SK-N-SH treated with all-trans-retinoic acid at 6 μM for 48 hours (cell line): ENCODE measurements around the gene ARHGAP24.

Source experiments
- ARNTL ChIP-seq: fragments of 450-650 bp; formaldehyde crosslinking; IDR thresholded peaks from 2 replicates; pipeline ENCODE4 v1.5.0; 2020; ENCODE audit warnings: low read depth, mild to moderate bottlenecking, moderate library complexity, borderline replicate concordance
- BACH2 ChIP-seq: fragments of 250-450 bp; sonication (Bioruptor Pico); IDR thresholded peaks from 2 replicates; pipeline ENCODE4 v1.9.0; 2021; ENCODE audit warnings: mild to moderate bottlenecking, borderline replicate concordance
- CREB5 ChIP-seq: fragments of 250-450 bp; sonication (Bioruptor Pico); IDR thresholded peaks from 2 replicates; pipeline ENCODE4 v1.5.1; 2020; ENCODE audit warnings: low read depth, mild to moderate bottlenecking, moderate library complexity
- CSDC2 ChIP-seq: fragments of 250-450 bp; sonication (Bioruptor Pico); IDR thresholded peaks from 2 replicates; pipeline ENCODE4 v1.5.0; 2020; ENCODE audit warnings: mild to moderate bottlenecking, moderate library complexity
- CSRNP3 ChIP-seq: fragments of 250-450 bp; sonication (Bioruptor Pico); IDR thresholded peaks from 2 replicates; pipeline ENCODE4 v1.5.1; 2021; ENCODE audit warnings: mild to moderate bottlenecking, moderate library complexity
- ESRRG ChIP-seq: fragments of 250-450 bp; sonication (Bioruptor Pico); IDR thresholded peaks from 2 replicates; pipeline ENCODE4 v1.6.1; 2021; ENCODE audit warnings: mild to moderate bottlenecking
- PATZ1 ChIP-seq: fragments of 250-450 bp; sonication (Bioruptor Pico); IDR thresholded peaks from 2 replicates; pipeline ENCODE4 v1.8.0; 2020; ENCODE audit warnings: mild to moderate bottlenecking, moderate library complexity, borderline replicate concordance
- ZFP30 ChIP-seq: fragments of 450-650 bp; formaldehyde crosslinking; IDR thresholded peaks from 2 replicates; pipeline ENCODE4 v1.5.0; 2022; ENCODE audit warnings: mild to moderate bottlenecking, moderate library complexity
- ZNF8 ChIP-seq: fragments of 450-650 bp; formaldehyde crosslinking; IDR thresholded peaks from 2 replicates; pipeline ENCODE4 v1.5.0; 2020; ENCODE audit warnings: mild to moderate bottlenecking, moderate library complexity

- no peak for TF ChIP-seq CREB5 (CRISPR knock-in tag)
- no peak for TF ChIP-seq ZFP30 (CRISPR knock-in tag)
- no peak for TF ChIP-seq BACH2 (CRISPR knock-in tag)
- TF ChIP-seq ARNTL (CRISPR knock-in tag), result no peak
- TF ChIP-seq CSDC2 (CRISPR knock-in tag), result no peak
- no peak for TF ChIP-seq PATZ1 (CRISPR knock-in tag)
- TF ChIP-seq CSRNP3 (CRISPR knock-in tag), result no peak
- TF ChIP-seq ESRRG (CRISPR knock-in tag), result no peak
- TF ChIP-seq ZNF8 (CRISPR knock-in tag), result no peak
Observed at GRCh38 chr4:85733798-85734197, 258.8 kb downstream of the ARHGAP24 start.
